HG03139 (cell line): ENCODE data around the gene EDIL3.
"Not testable (repeated sequence)": the region's sequence is repeated elsewhere in the genome, so short reads cannot be mapped to it uniquely, and the experiment has no call there.

ENCODE experiments used
- ATAC-seq: cut with Tn5 transposase; IDR thresholded peaks from one replicate; pipeline ENCODE4 v1.9.1; 2021; ENCODE audit not compliant: unreplicated experiment

The EDIL3 gene

DNA sequence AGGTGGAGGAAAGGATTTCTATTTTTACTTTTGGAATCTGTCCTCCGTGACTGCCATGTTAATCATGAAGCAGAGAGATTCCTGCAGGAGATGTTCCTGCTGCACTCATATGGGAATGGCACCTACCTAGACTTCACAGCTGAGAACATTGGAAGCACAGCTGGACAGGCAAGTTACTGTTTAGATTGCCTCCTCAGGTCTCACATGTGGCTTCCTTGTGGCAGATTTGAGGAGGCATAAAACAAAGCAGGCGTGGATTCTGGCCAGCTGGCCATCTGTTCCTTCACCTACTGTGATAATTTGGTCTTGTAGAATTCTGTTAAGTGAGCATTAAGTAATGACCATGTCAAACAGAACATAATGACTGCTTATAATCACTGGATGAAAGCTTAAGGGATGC, 193.4 kb downstream of the EDIL3 start:
- ATAC-seq, result no peak

DNA sequence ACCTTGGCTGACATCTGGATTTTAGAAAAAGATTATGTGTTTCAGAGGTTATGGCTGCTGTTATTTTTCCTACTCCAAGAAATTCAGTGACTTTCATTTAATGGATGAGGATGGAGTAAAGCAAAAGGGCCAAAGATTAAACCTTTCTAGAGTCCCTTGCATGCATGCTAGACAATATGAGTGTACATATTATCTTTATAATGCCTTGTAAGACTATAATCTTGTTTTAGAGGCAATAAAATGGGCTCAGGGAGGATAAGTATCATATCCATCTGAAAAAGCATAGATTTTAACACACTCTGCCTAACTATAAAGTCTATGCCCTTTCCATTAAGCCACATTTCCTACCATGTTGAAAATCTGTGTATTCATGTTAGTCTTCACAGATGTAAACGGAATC, 199.8 kb downstream of the EDIL3 start:
- ATAC-seq, result no peak

DNA sequence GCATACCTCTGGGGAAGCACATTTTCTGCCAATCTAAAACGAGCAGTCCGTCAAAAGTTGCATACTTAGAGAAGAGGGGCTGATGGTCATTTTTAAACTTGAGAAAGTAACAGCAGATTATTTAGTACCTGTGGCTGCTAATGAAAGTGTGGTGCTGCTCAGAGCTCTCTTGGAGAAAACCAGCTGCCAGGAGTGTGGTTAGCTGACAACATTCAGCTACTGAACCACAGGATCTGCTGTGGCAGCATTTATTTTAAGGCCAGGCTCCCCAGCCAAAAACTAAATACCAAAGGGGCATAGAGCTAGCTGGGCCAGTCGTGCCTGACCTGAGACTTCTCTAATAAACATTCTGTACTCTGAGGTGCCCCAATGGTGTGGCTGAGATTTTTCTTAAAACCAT, 203.6 kb downstream of the EDIL3 start:
- no peak for ATAC-seq

DNA sequence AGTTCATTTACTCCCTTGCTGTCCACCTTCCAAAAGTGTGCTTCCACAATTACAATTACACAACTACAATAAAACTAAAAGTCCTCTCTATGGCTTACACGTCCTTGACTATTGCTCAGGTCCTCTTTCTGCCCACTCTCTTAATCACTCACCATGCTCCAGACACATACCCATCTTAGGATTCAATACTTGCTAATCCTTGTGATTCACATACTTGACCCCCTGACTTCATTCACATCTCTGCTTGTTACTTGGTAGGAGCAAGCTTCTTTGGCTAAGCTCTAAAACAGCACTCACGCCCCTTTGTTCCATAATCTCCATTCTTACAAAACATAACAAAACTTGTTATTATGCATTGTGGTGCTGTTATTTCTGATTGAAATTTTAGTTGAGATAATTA, 215.8 kb downstream of the EDIL3 start:
- ATAC-seq, result no peak

DNA sequence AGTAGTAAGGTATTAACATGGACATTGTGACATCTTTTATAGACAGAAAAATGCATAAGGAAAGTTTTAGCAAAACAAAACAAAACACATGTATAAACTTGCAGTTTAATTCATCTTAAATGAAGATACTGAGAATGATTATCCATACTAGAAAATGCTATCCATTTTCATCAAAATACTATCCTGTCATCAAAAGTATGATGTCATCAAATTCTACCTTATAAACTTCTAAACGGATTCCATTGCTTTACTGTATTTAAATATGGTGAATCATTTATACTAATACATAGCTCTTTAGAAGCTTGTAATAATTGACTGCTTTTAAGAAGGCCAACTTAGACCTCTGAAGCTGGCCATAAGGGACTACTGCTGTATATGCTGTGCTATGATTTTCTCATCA, 221.0 kb downstream of the EDIL3 start:
- ATAC-seq, result no peak

DNA sequence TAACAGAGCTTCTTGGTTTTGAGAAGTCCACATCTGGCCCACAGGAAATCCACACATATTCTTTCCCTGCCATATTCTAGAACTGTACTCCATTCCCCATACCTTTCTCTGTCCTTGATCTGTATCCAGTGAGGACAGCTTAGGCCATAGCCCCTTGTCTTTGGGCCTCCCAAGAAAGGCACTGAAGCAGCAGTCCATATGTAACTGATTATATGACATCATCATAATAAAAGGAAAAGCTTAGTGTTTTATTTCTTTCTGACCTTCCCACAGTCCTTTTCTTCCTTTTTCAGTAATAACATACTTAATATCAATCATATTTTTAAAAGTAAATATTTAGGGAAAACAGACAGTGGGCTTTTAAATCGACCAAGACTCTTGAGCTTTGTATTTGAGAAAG, 222.0 kb downstream of the EDIL3 start:
- no peak for ATAC-seq

DNA sequence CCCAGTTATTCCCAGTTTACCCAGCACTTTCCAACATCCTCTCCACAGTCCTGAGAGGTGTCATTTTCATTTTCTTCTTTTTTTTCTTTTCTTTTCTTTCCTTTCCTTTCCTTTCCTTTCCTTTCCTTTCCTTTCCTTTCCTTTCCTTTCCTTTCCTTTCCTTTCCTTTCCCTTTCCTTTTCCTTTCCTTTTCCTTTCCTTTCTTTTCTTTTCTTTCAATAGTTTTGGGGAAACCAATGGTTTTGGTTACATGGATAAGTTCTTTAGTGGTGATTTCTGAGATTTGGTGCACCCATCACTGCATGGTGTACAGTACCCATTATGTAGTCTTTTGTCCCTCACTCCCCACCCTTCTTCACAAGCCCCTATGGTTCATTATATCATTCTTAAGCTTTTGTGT, 224.0 kb downstream of the EDIL3 start:
- ATAC-seq, result not testable (repeated sequence)

DNA sequence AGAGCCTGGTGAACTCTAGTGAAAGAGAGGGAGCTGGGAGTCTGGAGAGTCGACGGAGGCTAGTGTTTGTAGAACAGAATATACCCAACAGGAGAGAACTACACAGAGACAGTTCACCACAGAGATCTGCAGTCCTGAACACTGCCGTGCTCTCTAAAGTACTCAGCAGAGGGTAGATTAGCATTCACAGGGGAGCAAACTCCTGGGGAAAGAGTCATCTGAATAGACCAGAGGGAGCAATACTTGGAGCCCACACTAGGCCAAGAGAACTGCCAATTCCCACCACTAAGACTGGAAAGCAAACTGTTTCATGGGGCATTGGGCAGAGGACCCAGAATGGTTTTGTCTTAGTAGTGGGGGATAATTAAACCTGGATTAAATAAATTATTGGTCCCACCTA, 235.6 kb downstream of the EDIL3 start:
- ATAC-seq, result no peak

DNA sequence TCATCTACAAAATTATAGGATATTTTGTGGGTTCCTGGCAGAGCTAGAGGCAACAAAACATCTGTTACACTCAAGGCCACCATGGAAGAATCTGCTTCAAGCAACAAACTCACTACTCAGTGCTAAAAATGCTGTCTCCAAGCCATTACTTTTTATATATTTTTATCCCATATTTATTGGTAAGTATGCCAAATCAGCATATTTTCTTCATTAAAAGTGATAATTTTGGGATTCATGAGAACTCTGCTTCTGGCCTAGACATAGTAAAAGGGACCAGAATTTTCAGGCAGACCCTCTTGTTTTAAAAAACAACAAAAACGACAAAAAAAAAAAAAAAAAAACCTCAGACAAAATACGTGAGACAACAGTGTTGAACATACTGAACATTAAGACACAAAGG, 236.0 kb downstream of the EDIL3 start:
- ATAC-seq, result no peak

DNA sequence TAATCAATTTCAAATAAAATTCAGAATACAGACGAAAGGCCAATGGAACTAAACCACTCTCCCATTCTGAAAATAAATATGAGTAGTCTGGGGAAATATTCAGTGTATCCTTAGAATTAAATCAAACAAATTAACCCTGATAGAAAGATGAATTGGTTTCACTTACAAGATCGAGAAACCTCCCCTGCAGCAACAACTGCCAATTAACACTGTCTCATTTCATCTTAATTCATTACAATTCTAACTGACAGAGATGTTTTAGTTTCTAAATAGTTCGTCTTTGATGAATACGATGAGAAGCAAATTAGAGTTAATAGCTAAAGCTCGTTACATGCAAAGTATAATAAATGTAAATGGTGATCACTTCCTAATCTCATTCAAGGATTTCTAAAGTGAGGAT, 247.1 kb downstream of the EDIL3 start:
- ATAC-seq, result no peak

DNA sequence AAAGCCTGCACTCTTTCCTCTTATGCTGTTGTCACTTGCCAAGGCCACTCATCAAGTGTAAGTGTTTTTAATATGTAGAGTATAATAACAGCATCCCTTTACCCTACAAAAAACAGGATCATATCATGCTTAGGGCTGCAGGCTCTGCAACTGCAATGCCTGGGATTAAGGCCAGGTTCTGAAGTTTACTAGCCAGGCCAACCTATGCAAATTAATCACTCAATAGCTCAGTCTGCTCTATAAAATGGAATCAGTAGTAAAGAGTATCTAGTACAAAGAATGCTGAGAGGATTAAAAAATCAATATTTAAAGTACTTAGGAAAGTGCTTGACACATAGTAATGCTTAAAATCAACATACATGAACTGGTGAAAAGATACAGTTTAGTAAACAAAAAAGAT, 253.3 kb downstream of the EDIL3 start:
- no peak for ATAC-seq

DNA sequence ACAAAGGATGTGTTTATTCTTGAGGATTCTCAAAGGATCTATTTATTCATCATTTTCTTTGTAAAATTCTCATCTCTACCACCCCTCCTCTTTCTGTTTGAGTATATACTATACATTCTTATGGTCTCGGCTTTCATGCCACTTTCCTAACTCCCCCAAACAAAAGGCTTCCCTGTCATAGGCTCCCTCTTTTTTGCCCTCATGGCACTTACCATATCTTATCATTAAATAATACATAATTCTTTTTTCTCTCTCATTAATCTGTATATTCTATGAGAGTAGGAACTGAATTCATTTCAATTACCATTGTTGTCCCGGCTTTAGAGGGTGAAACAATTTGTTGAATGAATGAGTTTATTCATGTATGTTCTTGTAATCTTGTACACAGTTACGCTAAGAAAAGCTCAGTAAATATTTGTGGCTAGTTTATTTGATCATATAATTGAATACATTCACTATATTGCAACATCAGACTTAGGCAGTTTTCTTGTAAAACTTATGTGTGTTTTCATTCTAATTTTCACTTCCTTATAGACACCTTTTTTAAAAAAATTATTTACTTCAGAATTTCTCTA, 254.6 kb downstream of the EDIL3 start:
- ATAC-seq, result no peak

DNA sequence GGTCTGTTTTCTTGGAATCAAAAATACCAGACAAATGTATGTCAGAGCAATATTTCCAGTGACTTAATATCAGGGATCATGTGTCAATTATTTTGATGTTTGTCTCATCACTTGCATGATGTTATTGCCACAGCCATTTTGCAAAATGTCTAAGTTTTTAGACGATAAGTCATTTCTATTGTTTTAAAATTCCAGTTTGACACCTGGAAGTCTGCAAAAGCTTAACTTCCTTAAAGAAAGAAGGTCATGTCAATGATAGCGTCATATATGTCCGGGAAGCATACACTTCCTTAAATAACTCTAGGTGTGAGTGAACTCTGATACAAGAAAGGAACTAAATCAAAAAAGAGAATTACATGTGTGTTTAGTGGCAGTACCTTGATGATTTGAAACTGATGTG, 259.5 kb downstream of the EDIL3 start:
- ATAC-seq, result no peak

DNA sequence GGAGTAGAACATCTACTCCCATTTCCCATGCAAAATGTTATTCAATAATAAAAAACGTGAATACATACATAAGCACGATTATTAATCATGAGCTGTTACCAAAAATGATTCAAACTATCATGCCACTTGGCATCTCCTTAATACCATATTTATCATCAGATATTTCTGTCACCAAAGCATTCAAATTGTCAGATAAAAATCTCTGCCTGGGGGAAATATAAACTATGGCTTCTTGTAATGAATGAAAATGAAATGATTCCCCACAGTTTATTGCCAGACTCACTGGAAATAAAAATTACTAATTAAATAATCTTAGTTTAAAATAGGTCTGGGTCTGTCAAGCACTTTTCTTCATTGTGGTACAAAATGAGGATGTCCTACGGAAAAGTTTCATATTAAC, 265.4 kb downstream of the EDIL3 start:
- no peak for ATAC-seq

DNA sequence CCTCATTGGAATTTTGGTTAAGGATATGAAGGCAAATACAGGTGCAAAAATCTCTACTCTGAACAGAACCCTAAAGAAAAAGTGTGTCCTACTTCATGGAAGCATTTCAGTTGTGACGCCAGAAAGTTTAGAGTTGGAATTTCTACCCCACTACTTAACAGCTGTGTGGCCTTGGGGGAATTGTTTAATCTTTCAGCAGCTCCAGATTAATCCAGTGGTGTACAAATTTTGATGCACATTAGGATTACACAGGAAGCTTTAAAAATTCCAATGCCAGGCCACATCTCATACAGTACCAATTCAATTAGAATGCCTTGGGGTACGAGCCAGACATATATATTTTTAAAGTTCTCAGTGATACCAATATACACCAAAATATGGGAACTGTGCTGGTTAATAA, 266.1 kb downstream of the EDIL3 start:
- ATAC-seq, result no peak

DNA sequence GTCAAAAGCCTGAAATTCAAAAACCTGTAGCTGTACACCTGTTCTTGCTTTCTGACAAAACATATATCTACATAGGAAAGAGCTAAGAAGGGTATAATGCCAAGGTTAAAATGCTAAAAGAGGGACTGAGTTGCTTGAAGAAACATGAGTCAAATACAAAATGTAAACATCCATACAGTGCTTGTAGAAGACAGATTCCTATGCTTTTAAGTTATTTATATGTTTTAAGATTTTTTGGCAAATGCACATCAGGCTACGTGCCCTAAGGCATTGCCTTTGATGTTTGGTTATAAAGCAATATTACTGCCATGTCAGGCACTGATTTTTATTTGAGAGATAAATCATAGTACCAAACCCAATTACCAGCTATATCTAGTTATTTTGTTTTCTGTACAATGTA, 269.0 kb downstream of the EDIL3 start:
- no peak for ATAC-seq

DNA sequence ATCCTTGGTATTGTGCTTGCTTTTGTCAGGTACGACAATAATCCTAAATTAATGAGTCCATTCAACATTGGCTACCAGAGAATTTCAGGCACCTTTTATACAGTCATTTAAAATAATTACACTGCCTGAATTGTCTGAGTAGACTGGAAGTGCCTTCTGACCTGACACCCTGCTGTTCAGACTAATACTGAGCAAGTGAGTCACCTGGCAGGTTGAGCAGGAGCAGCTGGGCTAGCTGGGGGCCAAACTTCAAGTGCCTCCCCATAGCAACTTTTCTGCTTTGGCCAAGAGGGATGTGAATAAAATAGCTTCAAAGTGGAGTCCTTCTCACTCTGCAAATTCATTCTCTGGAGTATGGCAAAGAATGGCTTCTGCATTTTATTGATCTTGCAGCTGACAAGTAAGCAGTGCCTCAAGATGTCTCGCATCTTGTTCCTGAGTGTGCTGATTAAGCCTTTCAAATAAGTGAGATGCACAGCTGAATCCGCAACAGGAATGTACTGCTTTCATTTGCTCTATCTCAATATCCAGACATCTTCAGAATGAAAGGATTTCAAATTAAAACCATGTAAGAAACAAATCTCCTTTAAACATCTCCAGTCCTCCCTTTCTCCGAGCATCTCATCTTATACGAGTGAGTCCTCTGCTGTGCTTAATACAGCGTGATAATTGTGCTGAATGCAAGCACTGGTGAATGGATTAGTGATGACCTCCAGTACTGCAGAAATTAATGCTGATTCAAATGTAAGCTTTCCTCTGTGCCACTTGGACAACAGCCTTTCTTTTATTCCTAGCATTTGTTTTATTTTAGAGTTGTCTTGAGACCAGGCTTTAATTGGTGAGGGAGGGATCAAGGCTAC, 271.2 kb downstream of the EDIL3 start:
- no peak for ATAC-seq

DNA sequence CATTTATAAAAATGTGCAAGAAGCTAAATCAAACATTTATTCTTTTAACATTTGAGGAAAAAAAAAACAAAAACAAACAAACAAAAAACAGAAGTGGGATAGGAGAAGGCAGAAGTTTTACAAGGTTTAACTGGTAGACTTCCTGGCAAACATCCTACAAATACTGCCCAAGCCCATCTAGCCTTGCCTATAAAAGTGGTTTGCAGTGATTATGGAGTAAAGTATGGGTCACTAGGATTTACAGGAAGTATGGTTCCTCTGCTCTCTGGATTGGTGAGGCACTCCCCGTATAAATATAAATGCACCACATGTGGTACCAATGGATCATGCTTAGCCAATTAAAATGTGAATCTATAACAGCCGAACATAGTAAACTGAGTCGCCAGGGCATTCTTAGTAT, 291.9 kb downstream of the EDIL3 start:
- no peak for ATAC-seq

DNA sequence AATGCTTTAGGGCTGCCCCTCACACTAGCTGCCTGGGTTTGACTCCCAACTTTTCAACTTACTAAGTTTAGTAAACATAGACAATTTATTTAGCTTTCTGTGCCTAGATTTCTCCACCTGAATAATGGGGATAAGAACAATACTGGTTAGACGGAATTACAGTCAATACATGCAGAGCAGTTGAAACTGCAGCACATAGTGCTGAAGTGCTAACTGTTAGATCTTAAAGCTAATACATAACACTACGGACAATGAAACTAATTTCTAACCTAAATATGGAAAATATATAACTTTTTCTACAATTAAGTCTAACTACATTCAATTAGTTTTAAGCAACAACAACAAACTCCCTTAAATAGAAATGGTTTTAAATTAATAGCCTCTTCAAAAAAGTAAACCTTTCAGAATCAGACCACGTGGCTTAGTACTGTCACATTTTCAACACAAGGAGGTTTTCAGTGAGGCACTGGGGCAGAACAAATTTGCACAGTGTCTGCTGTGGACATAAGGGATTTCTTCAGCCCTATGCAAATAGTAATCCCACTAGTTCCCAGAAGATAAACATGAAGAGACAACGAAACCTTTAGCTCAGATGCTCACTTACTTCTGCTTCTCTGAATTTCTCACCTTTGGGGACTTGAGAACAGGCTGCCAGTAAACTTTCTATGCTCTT, 293.4 kb downstream of the EDIL3 start:
- ATAC-seq, result no peak

DNA sequence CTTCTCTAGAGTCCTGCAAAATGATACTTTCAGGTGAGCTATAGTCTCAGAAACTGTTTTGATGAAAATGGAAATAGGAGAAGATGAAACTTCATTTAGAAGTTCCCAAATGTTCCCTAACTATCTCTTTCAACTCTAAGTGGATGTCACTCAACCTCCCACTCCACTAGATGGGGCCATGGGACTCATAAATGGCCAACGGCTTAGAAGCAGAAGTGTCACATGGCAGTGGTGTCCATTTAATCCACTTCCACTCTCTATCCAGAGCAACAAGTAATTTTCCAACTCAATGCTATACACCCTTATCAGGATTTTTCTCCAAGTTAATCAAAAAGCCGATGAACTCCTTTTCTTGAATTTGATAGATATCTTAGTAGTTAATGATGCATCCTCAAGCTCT, 295.7 kb downstream of the EDIL3 start:
- no peak for ATAC-seq

DNA sequence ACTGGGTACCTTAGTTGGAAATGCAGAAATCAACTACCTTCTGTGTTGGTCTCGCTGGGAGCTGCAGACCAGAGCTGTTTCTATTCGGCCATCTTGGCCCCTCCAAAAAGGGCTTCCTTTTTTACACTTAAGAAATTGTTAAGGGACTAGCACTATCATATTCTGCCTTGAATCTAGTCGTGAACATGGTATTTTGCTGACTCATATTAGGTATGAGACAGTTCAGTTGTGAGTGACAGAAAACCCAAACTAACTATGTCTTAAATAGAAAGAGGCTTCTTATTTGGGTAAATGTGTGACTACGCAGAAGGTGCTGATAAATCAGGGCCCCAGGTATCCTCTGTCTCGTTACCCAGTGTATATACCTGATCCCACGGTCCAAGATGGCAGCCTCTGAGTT, 298.2 kb downstream of the EDIL3 start:
- ATAC-seq, result no peak

DNA sequence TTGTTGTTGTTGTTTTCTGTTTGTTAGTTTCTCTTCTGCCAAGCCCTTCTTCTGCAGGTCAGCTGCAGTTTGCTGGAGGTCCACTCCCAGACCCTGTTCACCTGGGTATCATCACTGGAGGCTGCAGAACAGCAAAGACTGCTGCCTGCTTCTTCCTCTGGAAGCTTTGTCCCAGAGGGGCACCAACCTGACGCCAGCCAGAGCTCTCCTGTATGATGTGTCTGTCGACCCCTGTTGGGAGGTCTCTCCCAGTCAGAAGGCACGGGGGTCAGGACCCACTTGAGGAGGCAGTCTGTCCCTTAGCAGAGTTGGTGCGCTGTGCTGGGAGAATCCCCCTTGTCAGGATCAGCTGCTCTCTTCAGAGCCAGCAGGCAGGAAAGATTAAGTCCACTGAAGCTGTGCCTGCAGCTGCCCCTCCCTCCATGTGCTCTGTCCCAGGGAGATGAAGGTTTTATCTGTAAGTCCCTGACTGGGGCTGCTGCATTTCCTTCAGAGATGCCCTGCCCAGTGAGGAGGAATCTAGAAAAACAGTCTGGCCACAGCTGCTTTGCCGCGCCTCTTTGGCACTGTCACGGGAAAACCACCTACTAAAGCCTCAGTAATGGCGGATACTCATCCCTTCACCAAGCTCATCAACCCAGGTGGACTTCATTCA, 299.2 kb downstream of the EDIL3 start:
- ATAC-seq, result no peak
